HEK293 (cell line): Measurements from ENCODE around the gene DISC1.
A peak's percentile ranks its signal among the peaks of the same experiment; 100 is the strongest.

Source experiments
- CTCF ChIP-seq: fragments of 450-650 bp; formaldehyde crosslinking; IDR thresholded peaks from 2 replicates; pipeline ENCODE4 v1.5.1; 2016; ENCODE audit warnings: missing biosample characterization, missing genetic modification characterization
- GLI2 ChIP-seq: fragments of 450-650 bp; formaldehyde crosslinking; IDR thresholded peaks from 2 replicates; pipeline ENCODE4; 2017; ENCODE audit warnings: missing biosample characterization, missing genetic modification characterization, low read depth, borderline replicate concordance
- GLI4 ChIP-seq: fragments of 450-650 bp; formaldehyde crosslinking; IDR thresholded peaks from 2 replicates; pipeline ENCODE4 v1.5.1; 2016; ENCODE audit warnings: missing biosample characterization, missing genetic modification characterization
- KLF10 ChIP-seq: fragments of 450-650 bp; IDR thresholded peaks from 2 replicates; pipeline ENCODE4 v1.5.1; 2018; ENCODE audit warnings: missing biosample characterization, mild to moderate bottlenecking, missing genetic modification characterization
- KLF17 ChIP-seq: fragments of 450-650 bp; formaldehyde crosslinking; IDR thresholded peaks from 2 replicates; pipeline ENCODE4 v1.5.1; 2016; ENCODE audit warnings: missing biosample characterization, missing genetic modification characterization
- KLF7 ChIP-seq: fragments of 450-650 bp; formaldehyde crosslinking; IDR thresholded peaks from 2 replicates; pipeline ENCODE4 v1.5.1; 2016; ENCODE audit warnings: missing biosample characterization, missing genetic modification characterization, borderline replicate concordance
- MEIS1 ChIP-seq: sonication (generic); formaldehyde crosslinking; IDR thresholded peaks from 2 replicates; pipeline ENCODE4 v1.8.1; 2022; ENCODE audit warnings: missing genetic modification reagents, mild to moderate bottlenecking, borderline replicate concordance
- MYNN ChIP-seq: fragments of 450-650 bp; formaldehyde crosslinking; IDR thresholded peaks from 2 replicates; pipeline ENCODE4 v1.5.1; 2016; ENCODE audit warnings: missing biosample characterization, missing genetic modification characterization, borderline replicate concordance
- PBX3 ChIP-seq: sonication (generic); formaldehyde crosslinking; IDR thresholded peaks from 2 replicates; pipeline ENCODE4 v1.8.1; 2022; ENCODE audit warnings: mild to moderate bottlenecking, moderate library complexity, missing genetic modification reagents
- PRDM1 ChIP-seq: fragments of 450-650 bp; formaldehyde crosslinking; IDR thresholded peaks from 2 replicates; pipeline ENCODE4; 2016; ENCODE audit warnings: missing biosample characterization, missing genetic modification characterization
- RBAK ChIP-seq: fragments of 450-650 bp; formaldehyde crosslinking; IDR thresholded peaks from 2 replicates; pipeline ENCODE4 v1.5.1; 2016; ENCODE audit warnings: missing biosample characterization, missing genetic modification characterization
- SCRT1 ChIP-seq: fragments of 450-650 bp; formaldehyde crosslinking; IDR thresholded peaks from 2 replicates; pipeline ENCODE4 v1.5.1; 2016; ENCODE audit warnings: missing biosample characterization, missing genetic modification characterization, borderline replicate concordance
- SCRT2 ChIP-seq: fragments of 450-650 bp; formaldehyde crosslinking; IDR thresholded peaks from 2 replicates; pipeline ENCODE4 v1.5.1; 2016; ENCODE audit warnings: missing biosample characterization, missing genetic modification characterization
- ZBTB17 ChIP-seq: fragments of 450-650 bp; formaldehyde crosslinking; IDR thresholded peaks from 2 replicates; pipeline ENCODE4 v1.5.1; 2016; ENCODE audit warnings: missing biosample characterization, missing genetic modification characterization
- ZBTB7A ChIP-seq: fragments of 450-650 bp; formaldehyde crosslinking; IDR thresholded peaks from 2 replicates; pipeline ENCODE4 v1.5.1; 2016; ENCODE audit warnings: low read depth, missing biosample characterization, missing genetic modification characterization
- ZIC2 ChIP-seq: fragments of 450-650 bp; formaldehyde crosslinking; IDR thresholded peaks from 2 replicates; pipeline ENCODE4 v1.5.1; 2016; ENCODE audit warnings: missing biosample characterization, missing genetic modification characterization
- ZNF114 ChIP-seq: fragments of 450-650 bp; formaldehyde crosslinking; IDR thresholded peaks from 2 replicates; pipeline ENCODE4 v1.5.0; 2017; ENCODE audit warnings: missing biosample characterization, missing genetic modification characterization
- ZNF146 ChIP-seq: fragments of 450-650 bp; formaldehyde crosslinking; IDR thresholded peaks from 2 replicates; pipeline ENCODE4 v1.5.1; 2016; ENCODE audit warnings: missing biosample characterization, missing genetic modification characterization
- ZNF16 ChIP-seq: fragments of 450-650 bp; formaldehyde crosslinking; IDR thresholded peaks from 2 replicates; pipeline ENCODE4 v1.5.1; 2016; ENCODE audit warnings: low read depth, missing biosample characterization, missing genetic modification characterization
- ZNF18 ChIP-seq: fragments of 450-650 bp; formaldehyde crosslinking; IDR thresholded peaks from 2 replicates; pipeline ENCODE4 v1.5.1; 2016; ENCODE audit warnings: missing biosample characterization, missing genetic modification characterization
- ZNF184 ChIP-seq: fragments of 450-650 bp; IDR thresholded peaks from 2 replicates; pipeline ENCODE4 v1.5.1; 2018; ENCODE audit warnings: missing biosample characterization, mild to moderate bottlenecking, missing genetic modification characterization
- ZNF221 ChIP-seq: fragments of 450-650 bp; formaldehyde crosslinking; IDR thresholded peaks from 2 replicates; pipeline ENCODE4 v1.5.1; 2017; ENCODE audit warnings: missing biosample characterization, missing genetic modification characterization, borderline replicate concordance
- ZNF292 ChIP-seq: fragments of 450-650 bp; formaldehyde crosslinking; IDR thresholded peaks from 2 replicates; pipeline ENCODE4 v1.5.1; 2016; ENCODE audit warnings: low read depth, missing biosample characterization, missing genetic modification characterization, borderline replicate concordance
- ZNF335 ChIP-seq: fragments of 450-650 bp; formaldehyde crosslinking; conservative IDR thresholded peaks from 2 replicates; pipeline ENCODE4 v1.5.1; 2016; ENCODE audit warnings: missing biosample characterization, missing genetic modification characterization
- ZNF341 ChIP-seq: fragments of 450-650 bp; formaldehyde crosslinking; IDR thresholded peaks from 2 replicates; pipeline ENCODE4; 2016; ENCODE audit warnings: low read depth, missing biosample characterization, missing genetic modification characterization
- ZNF354C ChIP-seq: fragments of 450-650 bp; formaldehyde crosslinking; IDR thresholded peaks from 2 replicates; pipeline ENCODE4 v1.5.1; 2016; ENCODE audit warnings: missing biosample characterization, missing genetic modification characterization, low read depth, borderline replicate concordance
- ZNF521 ChIP-seq: fragments of 450-650 bp; formaldehyde crosslinking; IDR thresholded peaks from 2 replicates; pipeline ENCODE4 v1.5.1; 2017; ENCODE audit warnings: missing biosample characterization, mild to moderate bottlenecking, missing genetic modification characterization
- ZNF560 ChIP-seq: fragments of 450-650 bp; formaldehyde crosslinking; IDR thresholded peaks from 2 replicates; pipeline ENCODE4 v1.5.1; 2017; ENCODE audit warnings: missing biosample characterization, missing genetic modification characterization, borderline replicate concordance
- ZNF561 ChIP-seq: fragments of 450-650 bp; IDR thresholded peaks from 2 replicates; pipeline ENCODE4 v1.5.1; 2018; ENCODE audit warnings: missing biosample characterization, missing genetic modification characterization, borderline replicate concordance
- ZNF571 ChIP-seq: fragments of 450-650 bp; formaldehyde crosslinking; IDR thresholded peaks from 2 replicates; pipeline ENCODE4 v1.5.0; 2017; ENCODE audit warnings: missing biosample characterization, missing genetic modification characterization
- ZNF580 ChIP-seq: fragments of 450-650 bp; formaldehyde crosslinking; IDR thresholded peaks from 2 replicates; pipeline ENCODE4 v1.5.1; 2016; ENCODE audit warnings: missing biosample characterization, missing genetic modification characterization
- ZNF596 ChIP-seq: fragments of 450-650 bp; IDR thresholded peaks from 2 replicates; pipeline ENCODE4 v1.5.0; 2018; ENCODE audit warnings: missing biosample characterization, mild to moderate bottlenecking, missing genetic modification characterization, moderate library complexity
- ZNF747 ChIP-seq: fragments of 450-650 bp; formaldehyde crosslinking; IDR thresholded peaks from 2 replicates; pipeline ENCODE4 v1.5.1; 2016; ENCODE audit warnings: missing biosample characterization, missing genetic modification characterization
- ZNF785 ChIP-seq: fragments of 450-650 bp; formaldehyde crosslinking; IDR thresholded peaks from 2 replicates; pipeline ENCODE4 v1.5.1; 2016; ENCODE audit warnings: missing biosample characterization, missing genetic modification characterization
- ZSCAN16 ChIP-seq: fragments of 450-650 bp; formaldehyde crosslinking; IDR thresholded peaks from 2 replicates; pipeline ENCODE4 v1.5.1; 2016; ENCODE audit warnings: missing biosample characterization, missing genetic modification characterization

Gene DISC1

GRCh38 chr1:231603598-231604275 lies 22.9 kb upstream of the DISC1 start (continued):
- no peak for TF ChIP-seq KLF17 (tag by site-specific recombination)
- TF ChIP-seq ZNF785 (tag by site-specific recombination) = no peak
- TF ChIP-seq ZNF580 (tag by site-specific recombination) = no peak
- no peak for TF ChIP-seq PBX3 (CRISPR knock-in tag)
- no peak for TF ChIP-seq MYNN (tag by site-specific recombination)
- peak; percentile 64; the same call in 1 of the 2 replicates for TF ChIP-seq SCRT1 (tag by site-specific recombination)
- TF ChIP-seq ZNF18 = peak; percentile 67
- TF ChIP-seq ZSCAN16 (tag by site-specific recombination) = no peak
- TF ChIP-seq ZNF114 = no peak
- TF ChIP-seq ZBTB7A (tag by site-specific recombination) = no peak
- TF ChIP-seq ZNF560 (tag by site-specific recombination) = no peak
- TF ChIP-seq ZNF16 (tag by site-specific recombination) = peak; percentile 17; the same call in 1 of the 2 replicates
- no peak for TF ChIP-seq GLI2
- no peak for TF ChIP-seq ZNF292 (tag by site-specific recombination)
- no peak for TF ChIP-seq ZNF596 (tag by site-specific recombination)
- TF ChIP-seq ZNF335 (tag by site-specific recombination) = peak; percentile 72
- TF ChIP-seq ZNF146 (tag by site-specific recombination) = no peak
- TF ChIP-seq ZNF571 (tag by site-specific recombination) = no peak
- TF ChIP-seq MEIS1 (CRISPR knock-in tag) = no peak
- no peak for TF ChIP-seq ZNF747 (tag by site-specific recombination)
- TF ChIP-seq PRDM1 (tag by site-specific recombination) = peak; percentile 79
- TF ChIP-seq ZNF354C (tag by site-specific recombination) = no peak
- no peak for TF ChIP-seq RBAK (tag by site-specific recombination)
- TF ChIP-seq ZNF521 (tag by site-specific recombination) = no peak
- TF ChIP-seq KLF10 = no peak
- TF ChIP-seq ZNF221 (tag by site-specific recombination) = no peak
- TF ChIP-seq GLI4 = no peak
- TF ChIP-seq ZNF184 = 0 out of 2 replicates have a peak, but pooled peaks have one; percentile 26
- peak; percentile 85 for TF ChIP-seq ZBTB17 (tag by site-specific recombination)
- peak; percentile 85 for TF ChIP-seq ZNF561 (tag by site-specific recombination)
- TF ChIP-seq SCRT2 (tag by site-specific recombination) = peak; percentile 69
- TF ChIP-seq CTCF = peak; percentile 54
- TF ChIP-seq KLF7 (tag by site-specific recombination) = no peak
- TF ChIP-seq ZIC2 (tag by site-specific recombination) = no peak
- TF ChIP-seq ZNF341 = peak; percentile 23; the same call in 1 of the 2 replicates
